Measurements from ENCODE around the gene PRPF31.

PRPF31 gene

GRCh38 chr19:54108496-54108895, 7.1 kb upstream of the PRPF31 start:
- DNase-seq = no peak

GRCh38 chr19:54109651-54110050, 5.9 kb upstream of the PRPF31 start:
- no peak for DNase-seq

- peak; percentile 35 to 59 for DNase-seq
Observed at GRCh38 chr19:54114340-54115108, 1.0 kb upstream of the PRPF31 start.

- DNase-seq = no peak
Observed at GRCh38 chr19:54121259-54121658, 5.7 kb downstream of the PRPF31 start.

GRCh38 chr19:54123682-54124081, 8.1 kb downstream of the PRPF31 start:
- no peak for DNase-seq

- DNase-seq = no peak
Observed at GRCh38 chr19:54124393-54124792, 8.8 kb downstream of the PRPF31 start.

GRCh38 chr19:54125713-54126112, 10.2 kb downstream of the PRPF31 start:
- no peak for DNase-seq

- no peak for DNase-seq
Observed at GRCh38 chr19:54127688-54128440, 12.3 kb downstream of the PRPF31 start.

GRCh38 chr19:54128441-54128725, 12.8 kb downstream of the PRPF31 start:
- DNase-seq = no peak

GRCh38 chr19:54128796-54129616, 13.5 kb downstream of the PRPF31 start:
- DNase-seq = no peak

GRCh38 chr19:54129617-54129996, 14.1 kb downstream of the PRPF31 start:
- DNase-seq = no peak

- no peak for DNase-seq
Observed at GRCh38 chr19:54133312-54133956, 17.9 kb downstream of the PRPF31 start.

- DNase-seq = no peak
Observed at GRCh38 chr19:54133957-54134590, 18.5 kb downstream of the PRPF31 start.

- no peak for DNase-seq
Observed at GRCh38 chr19:54136086-54136863, 20.7 kb downstream of the PRPF31 start.

- DNase-seq = peak; percentile 100
Observed at GRCh38 chr19:54136864-54137698, 21.5 kb downstream of the PRPF31 start.

GRCh38 chr19:54137699-54138488, 22.3 kb downstream of the PRPF31 start, which contains the start of gene CNOT3:
TSS of gene CNOT3 (plus strand) at chr19:54137762. CDS start at chr19:54142979, 5,217 bp downstream.
- DNase-seq = peak; percentile 34 to 51

GRCh38 chr19:54138489-54139256, 23.1 kb downstream of the PRPF31 start:
- no peak for DNase-seq

- no peak for DNase-seq
Observed at GRCh38 chr19:54141356-54141755, 25.8 kb downstream of the PRPF31 start.

GRCh38 chr19:54142166-54142780, 26.7 kb downstream of the PRPF31 start:
- no peak for DNase-seq

Measured in CD4-positive, alpha-beta T cell treated with Interleukin-1 beta for 1 hour (primary cell).